ENCODE data around the gene ZMYND11. TPM values are rescaled to one million over a fixed set of nuclear protein-coding genes. Genes with fewer than 3 reads are reported as not detected.

The ZMYND11 gene
- total RNA-seq, 2 donors from 2014 or later = 34.2 to 37.7 TPM

- Mint-ChIP-seq H3K27ac (no peak overlapping the region), H3K4me1 (peaks cover 3% of the 10 kb centered on the region)
Observed at GRCh38 chr10:269440-270074, 134.3 kb downstream of the ZMYND11 start.

GRCh38 chr10:271201-271600 is 135.9 kb downstream of the ZMYND11 start:
- H3K9me3 Mint-ChIP-seq = no peaks in the 10 kb centered on the region

More at GRCh38 chr10:269440-270074, 134.3 kb downstream of the ZMYND11 start:
- no peak for TF ChIP-seq CTCF (conservative IDR thresholded peaks at IDR 0.05)
- DNase-seq = peak; percentile 52
- no peak overlapping the region for H3K4me3 ChIP-seq (ENCODE audit: low read length)
- Mint-ChIP-seq H3K27me3 (ENCODE audit: insufficient read depth) (no peaks in the 10 kb centered on the region), H3K9me3 (no peaks in the 10 kb centered on the region), H3K4me3 (no peak overlapping the region), H3K36me3 (ENCODE audit: low read depth) (peaks cover 2% of the 10 kb centered on the region)
- 75 to 80% methylated on average over 6 to 10 of the region's 10 CpGs for WGBS, 2 experiments (ENCODE audit: insufficient coverage in 1 of 2, insufficient read length in 1 of 2)
- no peak overlapping the region for H3K27ac ChIP-seq (ENCODE audit: low read depth, low read length)
- H3K4me1 ChIP-seq (ENCODE audit: control insufficient read depth, insufficient read depth, low read length) = no peaks in the 10 kb centered on the region
- H3K9ac ChIP-seq (ENCODE audit: extremely low read depth, low read length, poor library complexity, severe bottlenecking) = no peak overlapping the region
- no peaks in the 10 kb centered on the region for H3K27me3 ChIP-seq (ENCODE audit: control insufficient read depth, insufficient read depth, low read length, poor library complexity, severe bottlenecking)
- H3K9me3 ChIP-seq (ENCODE audit: control insufficient read depth, low read length) = no peaks in the 10 kb centered on the region
- no peaks in the 10 kb centered on the region for H3K36me3 ChIP-seq (ENCODE audit: control insufficient read depth, insufficient read depth, low read length)

GRCh38 chr10:271722-272121 is 136.5 kb downstream of the ZMYND11 start:
- no peaks in the 10 kb centered on the region for H3K36me3 ChIP-seq (ENCODE audit: control insufficient read depth, insufficient read depth, low read length)
- H3K9me3 Mint-ChIP-seq = no peaks in the 10 kb centered on the region
- H3K27ac Mint-ChIP-seq = no peak overlapping the region
- H3K27me3 ChIP-seq (ENCODE audit: control insufficient read depth, insufficient read depth, low read length, poor library complexity, severe bottlenecking) = no peaks in the 10 kb centered on the region
- H3K9me3 ChIP-seq (ENCODE audit: control insufficient read depth, low read length) = no peaks in the 10 kb centered on the region
- TF ChIP-seq CTCF (conservative IDR thresholded peaks at IDR 0.05) = no peak
- no peak overlapping the region for H3K9ac ChIP-seq (ENCODE audit: extremely low read depth, low read length, poor library complexity, severe bottlenecking)
- no peak overlapping the region for H3K4me3 ChIP-seq (ENCODE audit: low read length)
- DNase-seq = peak; percentile 31
- H3K4me3 Mint-ChIP-seq = no peak overlapping the region
- 92 to 97% methylated on average over 4 to 6 of the region's 6 CpGs for WGBS, 2 experiments (ENCODE audit: insufficient coverage in 1 of 2, insufficient read length in 1 of 2)
- H3K36me3 Mint-ChIP-seq (ENCODE audit: low read depth) = peaks cover 4% of the 10 kb centered on the region
- H3K4me1 Mint-ChIP-seq = peaks cover 3% of the 10 kb centered on the region
- no peaks in the 10 kb centered on the region for H3K4me1 ChIP-seq (ENCODE audit: control insufficient read depth, insufficient read depth, low read length)
- H3K27ac ChIP-seq (ENCODE audit: low read depth, low read length) = no peak overlapping the region
- H3K27me3 Mint-ChIP-seq (ENCODE audit: insufficient read depth) = no peaks in the 10 kb centered on the region

More at GRCh38 chr10:271201-271600, 135.9 kb downstream of the ZMYND11 start:
- 79 to 100% methylated on average over 2 to 3 of the region's 3 CpGs for WGBS, 2 experiments (ENCODE audit: insufficient coverage in 1 of 2, insufficient read length in 1 of 2)
- Mint-ChIP-seq H3K4me3 (no peak overlapping the region), H3K4me1 (peaks cover 3% of the 10 kb centered on the region), H3K27me3 (ENCODE audit: insufficient read depth) (no peaks in the 10 kb centered on the region), H3K36me3 (ENCODE audit: low read depth) (peaks cover 4% of the 10 kb centered on the region), H3K27ac (no peak overlapping the region)
- H3K9me3 ChIP-seq (ENCODE audit: control insufficient read depth, low read length) = no peaks in the 10 kb centered on the region
- DNase-seq = peak; percentile 31
- no peaks in the 10 kb centered on the region for H3K27me3 ChIP-seq (ENCODE audit: control insufficient read depth, insufficient read depth, low read length, poor library complexity, severe bottlenecking)
- no peaks in the 10 kb centered on the region for H3K36me3 ChIP-seq (ENCODE audit: control insufficient read depth, insufficient read depth, low read length)
- H3K27ac ChIP-seq (ENCODE audit: low read depth, low read length) = no peak overlapping the region
- TF ChIP-seq CTCF (conservative IDR thresholded peaks at IDR 0.05) = no peak
- no peak overlapping the region for H3K4me3 ChIP-seq (ENCODE audit: low read length)
- H3K4me1 ChIP-seq (ENCODE audit: control insufficient read depth, insufficient read depth, low read length) = no peaks in the 10 kb centered on the region
- H3K9ac ChIP-seq (ENCODE audit: extremely low read depth, low read length, poor library complexity, severe bottlenecking) = no peak overlapping the region
